ENCODE data around the gene ASB5. TPM values are rescaled to one million over a fixed set of nuclear protein-coding genes. Genes with fewer than 3 reads are reported as not detected.
"Not testable (repeated sequence)": the region's sequence is repeated elsewhere in the genome, so short reads cannot be mapped to it uniquely, and the experiment has no call there.

Gene ASB5
- total RNA-seq, 1 experiment from 2014 or later = 4.2 TPM

GRCh38 chr4:176289561-176289960 is 20.5 kb upstream of the ASB5 start:
- in situ Hi-C loops (cut with HindIII; ENCODE audit: low pct_unique_long_range_greater_than_20kb, low sequenced_read_pairs) = no loop called here

GRCh38 chr4:176288020-176288419 is 19.0 kb upstream of the ASB5 start:
- in situ Hi-C loops (cut with HindIII; ENCODE audit: low pct_unique_long_range_greater_than_20kb, low sequenced_read_pairs) = no loop called here
- no peak for DNase-seq (ENCODE audit: low read depth, low spot score)

More at GRCh38 chr4:176289561-176289960, 20.5 kb upstream of the ASB5 start:
- DNase-seq (ENCODE audit: low read depth, low spot score) = no peak

DNA sequence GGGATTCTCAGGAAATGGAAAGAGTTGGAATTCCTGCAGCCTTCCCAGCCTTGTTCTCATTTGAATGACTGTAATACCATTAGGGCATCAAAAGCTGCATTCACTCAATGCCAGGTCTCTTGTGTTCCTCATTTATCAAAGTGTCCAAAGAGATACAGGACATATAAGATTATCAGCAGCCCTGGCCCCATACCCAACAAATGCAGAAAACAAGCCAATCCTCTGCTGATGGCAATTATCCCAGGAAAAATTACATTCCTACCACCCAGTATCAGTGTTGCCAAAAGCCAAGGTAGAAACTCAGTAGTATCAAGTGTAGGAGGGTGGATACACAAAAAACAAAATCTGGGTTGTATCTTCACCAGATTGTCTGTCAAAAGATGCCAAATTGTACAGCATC is 18.5 kb upstream of the ASB5 start:
- DNase-seq (ENCODE audit: low read depth, low spot score) = no peak
- in situ Hi-C loops (cut with HindIII; ENCODE audit: low pct_unique_long_range_greater_than_20kb, low sequenced_read_pairs) = no loop called here

GRCh38 chr4:176286728-176287127 is 17.7 kb upstream of the ASB5 start:
- in situ Hi-C loops (cut with HindIII; ENCODE audit: low pct_unique_long_range_greater_than_20kb, low sequenced_read_pairs) = no loop called here
- DNase-seq (ENCODE audit: low read depth, low spot score) = no peak

DNA sequence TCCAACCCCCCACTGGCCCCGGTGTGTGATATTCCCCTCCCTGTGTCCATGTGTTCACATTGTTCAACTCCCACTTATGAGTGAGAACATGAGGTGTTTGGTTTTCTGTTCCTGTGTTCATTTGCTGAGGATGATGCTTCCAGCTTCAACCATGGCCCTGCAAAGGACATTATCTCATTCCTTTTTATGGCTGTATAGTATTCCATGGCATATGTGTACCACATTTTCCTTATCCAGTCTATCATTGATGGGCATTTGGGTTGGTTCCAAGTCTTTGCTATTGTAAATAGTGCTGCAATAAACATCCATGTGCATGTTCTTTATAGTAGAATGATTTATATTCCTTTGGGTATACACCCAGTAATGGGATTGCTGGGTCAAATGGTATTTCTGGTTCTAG is 10.5 kb upstream of the ASB5 start:
- DNase-seq (ENCODE audit: low read depth, low spot score); in situ Hi-C loops (cut with HindIII; ENCODE audit: low pct_unique_long_range_greater_than_20kb, low sequenced_read_pairs): not testable (repeated sequence)

DNA sequence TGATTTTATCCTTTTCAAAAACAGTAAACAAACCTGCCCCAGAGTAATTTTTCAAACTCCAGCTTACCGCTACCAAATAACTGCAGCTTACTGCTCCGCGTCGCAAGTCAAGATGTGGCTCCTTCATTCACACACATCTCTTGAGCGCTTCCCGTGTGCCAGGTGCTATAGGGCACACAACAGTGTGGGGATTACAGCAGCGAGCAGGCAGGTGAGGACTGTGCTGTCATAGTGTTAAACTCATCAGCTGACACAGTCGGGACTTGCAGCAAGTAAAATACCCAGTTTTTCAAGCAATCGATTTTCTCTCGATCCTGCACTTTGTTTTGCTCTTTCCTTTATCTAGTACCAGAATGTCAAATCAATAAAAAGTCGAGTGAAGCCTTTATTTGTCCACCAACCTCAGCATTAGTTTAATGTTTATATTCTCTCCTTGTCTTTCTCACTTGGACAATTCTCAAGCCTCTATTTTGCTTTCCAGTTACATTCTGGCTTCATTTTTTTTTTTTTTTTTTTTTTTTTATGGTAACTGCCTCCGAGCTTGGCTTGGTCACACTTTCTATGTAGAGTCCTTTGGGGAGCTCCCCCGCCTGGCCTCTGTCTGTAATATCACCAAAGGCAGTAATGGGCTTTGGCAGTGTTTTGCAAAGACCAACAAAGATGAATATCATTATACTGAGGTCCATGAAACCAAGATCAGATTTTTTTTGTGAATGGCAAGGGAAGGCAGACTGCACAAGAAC is 8.3 kb upstream of the ASB5 start:
- peak; percentile 87 for DNase-seq (ENCODE audit: low read depth, low spot score)
- in situ Hi-C loops (cut with HindIII; ENCODE audit: low pct_unique_long_range_greater_than_20kb, low sequenced_read_pairs) = no loop called here

GRCh38 chr4:176276710-176277109 is 7.7 kb upstream of the ASB5 start:
- no peak for DNase-seq (ENCODE audit: low read depth, low spot score)
- in situ Hi-C loops (cut with HindIII; ENCODE audit: low pct_unique_long_range_greater_than_20kb, low sequenced_read_pairs) = no loop called here

DNA sequence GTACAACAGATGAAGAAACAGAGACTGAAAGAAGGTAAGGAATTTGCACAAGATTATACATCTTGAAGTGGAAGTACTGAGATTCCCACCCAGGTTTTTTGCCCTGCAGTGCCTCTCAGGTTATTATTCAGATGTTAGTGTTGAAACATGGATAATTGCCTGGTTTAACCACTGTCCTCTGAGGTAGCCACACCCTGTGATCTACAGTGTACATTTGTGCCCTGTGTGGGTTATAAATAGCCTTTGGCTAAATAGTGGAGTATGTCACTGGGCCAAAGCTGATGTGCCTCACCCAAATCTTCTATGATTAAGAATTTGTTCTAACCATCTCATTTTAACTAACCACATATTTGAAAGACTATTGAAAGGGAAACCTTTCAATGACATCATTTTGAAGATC is 5.4 kb upstream of the ASB5 start:
- in situ Hi-C loops (cut with HindIII; ENCODE audit: low pct_unique_long_range_greater_than_20kb, low sequenced_read_pairs) = no loop called here
- no peak for DNase-seq (ENCODE audit: low read depth, low spot score)

- in situ Hi-C loops (cut with HindIII; ENCODE audit: low pct_unique_long_range_greater_than_20kb, low sequenced_read_pairs) = no loop called here
- no peak for DNase-seq (ENCODE audit: low read depth, low spot score)
Observed at GRCh38 chr4:176273736-176274135, 4.7 kb upstream of the ASB5 start.

DNA sequence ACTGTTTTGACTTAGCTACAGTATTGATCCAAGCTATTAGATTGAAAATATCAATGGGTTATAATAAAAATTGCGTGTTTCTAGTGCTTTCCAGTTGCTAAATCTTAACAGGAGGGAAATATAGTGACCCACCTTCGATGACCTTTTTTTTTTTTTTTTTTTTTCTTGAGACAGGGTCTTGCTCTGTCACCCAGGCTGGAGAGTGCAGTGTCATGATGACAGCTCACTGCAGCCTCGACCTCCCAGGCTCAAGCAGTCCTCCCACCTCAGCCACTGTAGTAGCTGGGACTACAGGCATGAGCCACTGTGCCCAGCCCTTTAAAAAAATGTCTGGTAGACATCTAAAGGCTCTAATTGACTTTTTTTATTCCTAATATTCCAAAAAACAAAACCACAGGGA is 3.8 kb upstream of the ASB5 start:
- in situ Hi-C loops (cut with HindIII; ENCODE audit: low pct_unique_long_range_greater_than_20kb, low sequenced_read_pairs) = no loop called here
- DNase-seq (ENCODE audit: low read depth, low spot score) = no peak

GRCh38 chr4:176271749-176272148 is 2.7 kb upstream of the ASB5 start:
- DNase-seq (ENCODE audit: low read depth, low spot score) = no peak
- in situ Hi-C loops (cut with HindIII; ENCODE audit: low pct_unique_long_range_greater_than_20kb, low sequenced_read_pairs) = no loop called here

- DNase-seq (ENCODE audit: low read depth, low spot score) = peak; percentile 46
- in situ Hi-C loops (cut with HindIII; ENCODE audit: low pct_unique_long_range_greater_than_20kb, low sequenced_read_pairs) = no loop called here
Observed at GRCh38 chr4:176270669-176271068, 1.6 kb upstream of the ASB5 start.

GRCh38 chr4:176266026-176266425 is 3.0 kb downstream of the ASB5 start:
- no peak for DNase-seq (ENCODE audit: low read depth, low spot score)
- in situ Hi-C loops (cut with HindIII; ENCODE audit: low pct_unique_long_range_greater_than_20kb, low sequenced_read_pairs) = no loop called here

- DNase-seq (ENCODE audit: low read depth, low spot score) = no peak
- in situ Hi-C loops (cut with HindIII; ENCODE audit: low pct_unique_long_range_greater_than_20kb, low sequenced_read_pairs) = no loop called here
Observed at GRCh38 chr4:176262243-176262642, 6.8 kb downstream of the ASB5 start.

GRCh38 chr4:176261481-176261880 is 7.5 kb downstream of the ASB5 start:
- in situ Hi-C loops (cut with HindIII; ENCODE audit: low pct_unique_long_range_greater_than_20kb, low sequenced_read_pairs) = no loop called here
- no peak for DNase-seq (ENCODE audit: low read depth, low spot score)

DNA sequence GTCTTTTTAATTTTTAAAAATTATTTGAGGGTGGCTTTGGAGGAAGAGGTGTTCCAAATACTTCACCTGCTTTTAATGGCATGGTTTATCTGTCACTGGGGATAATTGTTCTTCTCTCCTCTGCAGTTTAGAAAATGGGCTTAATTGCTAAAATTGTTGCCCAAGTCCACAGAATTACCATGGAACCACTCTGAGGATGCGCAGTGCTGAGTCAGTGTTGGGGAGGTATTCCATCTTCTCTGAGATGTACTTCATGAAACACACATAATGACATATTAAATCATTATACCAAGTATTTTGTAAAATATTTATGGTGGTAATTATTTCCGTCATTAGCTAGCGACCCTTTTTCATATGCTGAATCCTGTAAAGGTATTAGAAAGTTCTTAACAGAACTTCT is 8.0 kb downstream of the ASB5 start:
- DNase-seq (ENCODE audit: low read depth, low spot score) = no peak
- in situ Hi-C loops (cut with HindIII; ENCODE audit: low pct_unique_long_range_greater_than_20kb, low sequenced_read_pairs) = no loop called here

- DNase-seq (ENCODE audit: low read depth, low spot score) = no peak
- in situ Hi-C loops (cut with HindIII; ENCODE audit: low pct_unique_long_range_greater_than_20kb, low sequenced_read_pairs) = no loop called here
Observed at GRCh38 chr4:176259330-176260090, 9.5 kb downstream of the ASB5 start.

- in situ Hi-C loops (cut with HindIII; ENCODE audit: low pct_unique_long_range_greater_than_20kb, low sequenced_read_pairs) = no loop called here
Observed at GRCh38 chr4:176258135-176258534, 10.9 kb downstream of the ASB5 start.

GRCh38 chr4:176256921-176257320 is 12.1 kb downstream of the ASB5 start:
- DNase-seq (ENCODE audit: low read depth, low spot score) = no peak
- in situ Hi-C loops (cut with HindIII; ENCODE audit: low pct_unique_long_range_greater_than_20kb, low sequenced_read_pairs) = no loop called here

More at GRCh38 chr4:176258135-176258534, 10.9 kb downstream of the ASB5 start:
- no peak for DNase-seq (ENCODE audit: low read depth, low spot score)

Measured in SK-MEL-5 (cell line).